HG03520 (cell line): ENCODE measurements around the gene OR8A1.
"Not testable (repeated sequence)": the region's sequence is repeated elsewhere in the genome, so short reads cannot be mapped to it uniquely, and the experiment has no call there.

Source experiments
- ATAC-seq: cut with Tn5 transposase; IDR thresholded peaks from one replicate; pipeline ENCODE4 v1.9.1; 2021; ENCODE audit warnings: mild to moderate bottlenecking, moderate library complexity; ENCODE audit not compliant: unreplicated experiment

OR8A1 gene

GRCh38 chr11:124591430-124591829, 21.6 kb downstream of the OR8A1 start:
- no peak for ATAC-seq

- ATAC-seq = no peak
Observed at GRCh38 chr11:124592627-124593026, 22.8 kb downstream of the OR8A1 start.

GRCh38 chr11:124595302-124595701, 25.5 kb downstream of the OR8A1 start:
- no peak for ATAC-seq

GRCh38 chr11:124597626-124598025, 27.8 kb downstream of the OR8A1 start:
- no peak for ATAC-seq

- no peak for ATAC-seq
Observed at GRCh38 chr11:124600621-124601320, 31.0 kb downstream of the OR8A1 start.

- ATAC-seq = no peak
Observed at GRCh38 chr11:124602193-124602592, 32.4 kb downstream of the OR8A1 start.

GRCh38 chr11:124602723-124603122, 32.9 kb downstream of the OR8A1 start:
- ATAC-seq = not testable (repeated sequence)

- ATAC-seq = no peak
Observed at GRCh38 chr11:124605719-124606118, 35.9 kb downstream of the OR8A1 start.

GRCh38 chr11:124608147-124608546, 38.4 kb downstream of the OR8A1 start:
- no peak for ATAC-seq

- no peak for ATAC-seq
Observed at GRCh38 chr11:124610295-124610694, 40.5 kb downstream of the OR8A1 start.

- ATAC-seq = no peak
Observed at GRCh38 chr11:124611064-124611463, 41.3 kb downstream of the OR8A1 start, which contains the start of gene PANX3. TSS of gene PANX3 (plus strand) at chr11:124611428. CDS start at chr11:124611557, 129 bp downstream.

- ATAC-seq = peak; percentile 67
Observed at GRCh38 chr11:124612045-124612444, 42.2 kb downstream of the OR8A1 start.

GRCh38 chr11:124612567-124613246, 42.9 kb downstream of the OR8A1 start:
- no peak for ATAC-seq

- no peak for ATAC-seq
Observed at GRCh38 chr11:124618863-124619262, 49.1 kb downstream of the OR8A1 start.
